ENCODE results near the gene SLC1A7. TPM values are rescaled to one million over a fixed set of nuclear protein-coding genes. Genes with fewer than 3 reads are reported as not detected.

The SLC1A7 gene
- total RNA-seq: not detected in 2 replicates

GRCh38 chr1:53142226-53142853 lies at the start of gene SLC1A7:
Gene SLC1A7, minus strand, starts transcription at chr1:53142638. Its CDS starts 189 bp downstream, at chr1:53142449.

GRCh38 chr1:53061859-53062707 lies 80.4 kb downstream of the SLC1A7 start, which contains the start of gene PODN:
Gene PODN, plus strand, starts transcription at chr1:53062213. Its CDS starts 7,643 bp downstream, at chr1:53069856.

Other genes starting within 250 kb of the SLC1A7 start
- gene ECHDC2, start 220.9 kb downstream of the SLC1A7 start, total RNA-seq: 16.3 and 43.5 TPM in 2 replicates
- 125 and 178 TPM in 2 replicates for gene SCP2, start 215.4 kb downstream of the SLC1A7 start, total RNA-seq
- gene PODN, start 80.4 kb downstream of the SLC1A7 start, total RNA-seq: 1.4 and 2.0 TPM in 2 replicates
- gene CPT2, start 54.2 kb upstream of the SLC1A7 start, total RNA-seq: 20.2 and 26.1 TPM in 2 replicates
- 64.6 and 75.5 TPM in 2 replicates for gene CZIB, start 78.0 kb upstream of the SLC1A7 start, total RNA-seq
- gene MAGOH, start 95.9 kb upstream of the SLC1A7 start, total RNA-seq: 34.2 and 49.3 TPM in 2 replicates
- 27.4 and 37.9 TPM in 2 replicates for gene LRP8, start 185.4 kb upstream of the SLC1A7 start, total RNA-seq